Measurements from ENCODE around the gene EXPH5. TPM values are rescaled to one million over a fixed set of nuclear protein-coding genes. Genes with fewer than 3 reads are reported as not detected.

The EXPH5 gene
- total and polyA plus RNA-seq, 2 of the 8 experiments (the other 6 are each of a cell fraction or from before 2014, with no cell fraction given) = 1.1 to 11.5 TPM

GRCh38 chr11:108530426-108530825 is 63.1 kb downstream of the EXPH5 start:
- H3K36me3 ChIP-seq (ENCODE audit: control insufficient read depth in 2 of 4, insufficient read depth in 4 of 4, low read length in 3 of 4) = no peaks in the 10 kb centered on the region
- no peak overlapping the region for H4K5ac ChIP-seq (ENCODE audit: insufficient read length, low read depth, low read length)
- no peaks in the 10 kb centered on the region for H3K79me1 ChIP-seq (ENCODE audit: low read depth, low read length)
- no peaks in the 10 kb centered on the region for H3K79me2 ChIP-seq (ENCODE audit: control insufficient read depth in 1 of 2, insufficient read depth in 2 of 2, low read length in 2 of 2)
- no peaks in the 10 kb centered on the region for H3K23me2 ChIP-seq (ENCODE audit: low read depth, low read length)
- H2BK15ac ChIP-seq (ENCODE audit: low read length) = no peak overlapping the region
- H3K18ac ChIP-seq (ENCODE audit: extremely low read depth, low read length) = no peak overlapping the region
- H4K91ac ChIP-seq (replicated peaks; ENCODE audit: insufficient read length, low read length) = no peak overlapping the region
- H2AK5ac ChIP-seq (ENCODE audit: low read depth, low read length) = no peak overlapping the region
- no peak overlapping the region for H3K4ac ChIP-seq (replicated peaks; ENCODE audit: insufficient read length, low read depth, low read length)
- no peak overlapping the region for H2BK120ac ChIP-seq (replicated peaks; ENCODE audit: low read depth, low read length)
- no peak overlapping the region for H3K14ac ChIP-seq (ENCODE audit: insufficient read length)
- no peak overlapping the region for H2BK20ac ChIP-seq (ENCODE audit: low read length)
- WGBS, 2 experiments (ENCODE audit: extremely low coverage in 1 of 2, insufficient coverage in 1 of 2, insufficient read length in 1 of 2, insufficient replicate concordance in 2 of 2, low coverage in 1 of 2, low lambda C conversion rate in 2 of 2, missing lambda C conversion rate in 1 of 2) = 90% methylated on average over 5 of the region's 5 CpGs; no CpG with 5 or more reads in 1 of the 2 experiments
- H2AFZ ChIP-seq (ENCODE audit: low read length) = no peak overlapping the region
- no peak overlapping the region for H3K27ac ChIP-seq (ENCODE audit: low read depth, low read length)
- DNase-seq (ENCODE audit: low read depth in 1 of 2, low spot score in 2 of 2) (no peak), FAIRE-seq (no peak)
- no peak overlapping the region for H2BK12ac ChIP-seq (ENCODE audit: low read depth, low read length)
- no peak overlapping the region for H3K4me3 ChIP-seq (ENCODE audit: extremely low read depth in 1 of 4, insufficient read depth in 2 of 4, low read depth in 3 of 4, low read length in 4 of 4)
- no peak overlapping the region for H3K4me2 ChIP-seq (ENCODE audit: insufficient read depth in 1 of 2, low read depth in 2 of 2, low read length in 2 of 2)
- POLR2A ChIA-PET (ENCODE audit: partially characterized antibody) = no interaction called here
- no peak overlapping the region for H4K8ac ChIP-seq (ENCODE audit: extremely low read depth, insufficient read depth, low read length)
- CTCF ChIA-PET (ENCODE audit: partially characterized antibody) = interaction anchor here (0.9 to 1.3 kb wide), 3 partner anchors 11 to 73 kb away, joined by 3 to 7 read pairs (median 3); no protein-coding TSS in a partner anchor
- no peak overlapping the region for H3K9ac ChIP-seq (replicated peaks in 1 of 4; ENCODE audit: extremely low read depth in 1 of 4, low read depth in 3 of 4, low read length in 3 of 4)
- H4K20me1 ChIP-seq (replicated peaks in 1 of 2; ENCODE audit: control insufficient read depth in 1 of 2, insufficient read depth in 2 of 2, low read length in 2 of 2) = no peaks in the 10 kb centered on the region
- TF ChIP-seq, protein P1, sequence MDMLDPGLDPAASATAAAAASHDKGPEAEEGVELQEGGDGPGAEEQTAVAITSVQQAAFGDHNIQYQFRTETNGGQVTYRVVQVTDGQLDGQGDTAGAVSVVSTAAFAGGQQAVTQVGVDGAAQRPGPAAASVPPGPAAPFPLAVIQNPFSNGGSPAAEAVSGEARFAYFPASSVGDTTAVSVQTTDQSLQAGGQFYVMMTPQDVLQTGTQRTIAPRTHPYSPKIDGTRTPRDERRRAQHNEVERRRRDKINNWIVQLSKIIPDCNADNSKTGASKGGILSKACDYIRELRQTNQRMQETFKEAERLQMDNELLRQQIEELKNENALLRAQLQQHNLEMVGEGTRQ (IDR thresholded peaks at IDR 0.05; ENCODE audit: low read length) = no peak
- TF ChIP-seq TAF7 (optimal IDR thresholded peaks at IDR 0.05; ENCODE audit: borderline replicate concordance, low read depth, low read length) (no peak), BACH1 (IDR thresholded peaks at IDR 0.05; ENCODE audit: low read length) (no peak), SIN3A (conservative IDR thresholded peaks at IDR 0.05 in 1 of 2, IDR thresholded peaks at IDR 0.05 in 1 of 2; ENCODE audit: low read depth in 1 of 2, low read length in 2 of 2) (no peak), NANOG (IDR thresholded peaks at IDR 0.05; ENCODE audit: insufficient read depth, low read depth, low read length, poor library complexity, severe bottlenecking) (no peak)
- H3K9me3 ChIP-seq (ENCODE audit: insufficient read depth in 2 of 2, low read depth in 1 of 2, low read length in 1 of 2) = no peaks in the 10 kb centered on the region
- H3K23ac ChIP-seq (ENCODE audit: insufficient read length) = no peak overlapping the region
- no peaks in the 10 kb centered on the region for H3K27me3 ChIP-seq (replicated peaks in 1 of 4; ENCODE audit: control insufficient read depth in 3 of 4, extremely low read depth in 1 of 4, insufficient read depth in 3 of 4, low read length in 3 of 4)
- H3K4me1 ChIP-seq (replicated peaks in 1 of 4; ENCODE audit: control insufficient read depth in 3 of 4, insufficient read depth in 4 of 4, low read length in 3 of 4) = no peaks in the 10 kb centered on the region
- H3K56ac ChIP-seq (replicated peaks; ENCODE audit: insufficient read length, low read depth, low read length) = no peak overlapping the region
- no peak overlapping the region; the same call in 1 of the 2 replicates for H2BK5ac ChIP-seq (ENCODE audit: low read depth, low read length)
